Esophagus muscularis mucosa (tissue), 3 donors: ENCODE results near the gene TRAF3.

Source experiments
- EP300 ChIP-seq: sonication (generic); formaldehyde crosslinking; IDR thresholded peaks from one replicate; pipeline ENCODE4 v1.6.1; 2017; ENCODE audit warnings: antibody characterized with exemption
- TF ChIP-seq, protein P1 (sequence below), 3 experiments: fragments of 200-600 bp in 2 of 3; fragments of 450-650 bp in 1 of 3; sonication (generic) in 2 of 3; IDR thresholded peaks; one replicate each; pipeline ENCODE4 v1.5.1; 2017 to 2019; ENCODE audit warnings: antibody characterized with exemption in 3 of 3, mild to moderate bottlenecking in 2 of 3, moderate library complexity in 1 of 3

- TF ChIP-seq EP300: no peak
- TF ChIP-seq, protein P1, sequence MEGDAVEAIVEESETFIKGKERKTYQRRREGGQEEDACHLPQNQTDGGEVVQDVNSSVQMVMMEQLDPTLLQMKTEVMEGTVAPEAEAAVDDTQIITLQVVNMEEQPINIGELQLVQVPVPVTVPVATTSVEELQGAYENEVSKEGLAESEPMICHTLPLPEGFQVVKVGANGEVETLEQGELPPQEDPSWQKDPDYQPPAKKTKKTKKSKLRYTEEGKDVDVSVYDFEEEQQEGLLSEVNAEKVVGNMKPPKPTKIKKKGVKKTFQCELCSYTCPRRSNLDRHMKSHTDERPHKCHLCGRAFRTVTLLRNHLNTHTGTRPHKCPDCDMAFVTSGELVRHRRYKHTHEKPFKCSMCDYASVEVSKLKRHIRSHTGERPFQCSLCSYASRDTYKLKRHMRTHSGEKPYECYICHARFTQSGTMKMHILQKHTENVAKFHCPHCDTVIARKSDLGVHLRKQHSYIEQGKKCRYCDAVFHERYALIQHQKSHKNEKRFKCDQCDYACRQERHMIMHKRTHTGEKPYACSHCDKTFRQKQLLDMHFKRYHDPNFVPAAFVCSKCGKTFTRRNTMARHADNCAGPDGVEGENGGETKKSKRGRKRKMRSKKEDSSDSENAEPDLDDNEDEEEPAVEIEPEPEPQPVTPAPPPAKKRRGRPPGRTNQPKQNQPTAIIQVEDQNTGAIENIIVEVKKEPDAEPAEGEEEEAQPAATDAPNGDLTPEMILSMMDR (IDR thresholded peaks at IDR 0.05): no peak
Observed at GRCh38 chr14:102951799-102952198, 174.6 kb downstream of the TRAF3 start.
